ENCODE results near the gene SDR42E1. TPM values are rescaled to one million over a fixed set of nuclear protein-coding genes. Genes with fewer than 3 reads are reported as not detected.

The SDR42E1 gene
- total and polyA plus RNA-seq, 10 of the 15 experiments (the other 5 are each of a cell fraction or from before 2014, with no cell fraction given) = 1.4 to 5.5 (median 2.3) TPM

- SMC1A ChIA-PET (ENCODE audit: uncharacterized antibody, unreplicated experiment) = no interaction called here
- ATAC-seq = peak; percentile 36
- intact Hi-C loops (cut with micrococcal nuclease; ENCODE audit: unreplicated experiment) = no loop called here
These were observed 46.5 kb downstream of the SDR42E1 start for GRCh38 chr16:81964808-81965207.

DNA sequence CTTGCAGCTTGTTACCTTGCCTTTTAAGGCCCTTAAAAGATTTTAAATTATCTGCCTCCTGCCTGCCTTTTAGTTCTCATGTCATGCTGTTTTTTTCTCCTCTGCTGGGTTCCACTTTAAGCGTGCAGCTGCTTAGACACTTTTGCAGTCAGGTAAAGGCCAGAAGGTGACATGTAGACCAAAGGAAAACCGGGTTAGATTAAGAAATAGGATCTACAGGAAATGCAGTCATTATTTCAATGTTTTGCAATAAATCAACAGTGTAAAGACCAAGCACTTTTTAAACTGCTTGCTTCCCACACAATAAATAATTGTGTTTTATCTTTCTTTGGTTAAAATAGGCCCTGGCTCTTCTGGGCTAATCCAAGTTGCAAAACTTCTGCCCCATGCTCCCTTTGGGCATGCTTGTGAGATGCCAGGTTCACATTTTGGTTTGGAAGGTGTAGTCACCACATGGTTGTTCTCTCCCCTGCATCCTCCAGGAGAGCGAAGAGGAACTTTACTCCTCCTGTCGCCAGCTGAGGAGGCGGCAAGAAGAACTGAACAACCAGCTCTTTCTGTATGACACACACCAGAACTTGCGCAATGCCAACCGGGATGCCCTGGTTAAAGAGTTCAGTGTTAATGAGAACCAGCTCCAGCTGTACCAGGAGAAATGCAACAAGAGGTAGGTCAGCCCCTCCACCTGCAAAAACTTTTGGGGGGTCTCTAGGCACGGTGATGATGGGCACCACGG is 54.9 kb downstream of the SDR42E1 start:
- no peak overlapping the region for H3K4me2 ChIP-seq (ENCODE audit: control insufficient read depth, insufficient read depth)
- FAIRE-seq = no peak
- SMC1A ChIA-PET (ENCODE audit: uncharacterized antibody, unreplicated experiment) = interaction anchor here (1.6 kb wide), 1 partner anchor 16 kb away, joined by 6 read pairs; no protein-coding TSS in a partner anchor
- POLR2A ChIA-PET = no interaction called here
- in situ Hi-C loops (cut with MboI) (loop anchor here (5.0 kb wide), 1 partner anchor 51 kb away; no protein-coding TSS in a partner anchor), intact Hi-C loops (cut with micrococcal nuclease; ENCODE audit: unreplicated experiment) (no loop called here)
- H3K9ac ChIP-seq (ENCODE audit: control insufficient read depth, insufficient read depth, low read length) = no peak overlapping the region
- H3K4me1 ChIP-seq (ENCODE audit: control insufficient read depth, insufficient read depth, low read length) = no peaks in the 10 kb centered on the region
- no peak overlapping the region for H2AFZ ChIP-seq (ENCODE audit: control insufficient read depth, low read depth, low read length)
- no peaks in the 10 kb centered on the region; the same call in 2 of the 3 replicates for H3K9me3 ChIP-seq (replicated peaks; ENCODE audit: control insufficient read depth, insufficient read depth, low read length)
- no peaks in the 10 kb centered on the region for H3K79me2 ChIP-seq (ENCODE audit: control insufficient read depth, insufficient read depth, low read length)
- peaks cover 21 to 48% of the 10 kb centered on the region in 2 experiments for H3K36me3 ChIP-seq (ENCODE audit: control insufficient read depth in 2 of 2, insufficient read depth in 2 of 2, low read length in 1 of 2)
- WGBS (ENCODE audit: insufficient coverage, insufficient replicate concordance, low lambda C conversion rate, missing lambda C conversion rate) = 84% methylated on average over 9 of the region's 9 CpGs
- DNase-seq (ENCODE audit: low read depth, low spot score) = no peak
- RAD21 ChIA-PET (ENCODE audit: unreplicated experiment) = no interaction called here
- H4K20me1 ChIP-seq (ENCODE audit: control insufficient read depth, insufficient read depth) = no peaks in the 10 kb centered on the region
- no peak overlapping the region for H3K4me3 ChIP-seq
- no peak overlapping the region for H3K27ac ChIP-seq (ENCODE audit: control insufficient read depth, insufficient read depth)
- no peak for ATAC-seq
- no TSS peak for BruUV-seq (replicated peaks)
- CTCF ChIA-PET = interaction anchor here (0.8 to 1.2 kb wide), 2 partner anchors 12 to 105 kb away, joined by 3 read pairs; no protein-coding TSS in a partner anchor
- no peaks in the 10 kb centered on the region for H3K27me3 ChIP-seq (replicated peaks in 1 of 2; ENCODE audit: control insufficient read depth in 2 of 2, insufficient read depth in 2 of 2, low read length in 1 of 2)
- no peak for TF ChIP-seq NR2C1 (IDR thresholded peaks at IDR 0.05)
- no peak for TF ChIP-seq POLR2A (IDR thresholded peaks at IDR 0.05; ENCODE audit: low read depth, low read length)
- TF ChIP-seq ZNF207 (IDR thresholded peaks at IDR 0.05; ENCODE audit: borderline replicate concordance) = no peak
- TF ChIP-seq, protein P1, sequence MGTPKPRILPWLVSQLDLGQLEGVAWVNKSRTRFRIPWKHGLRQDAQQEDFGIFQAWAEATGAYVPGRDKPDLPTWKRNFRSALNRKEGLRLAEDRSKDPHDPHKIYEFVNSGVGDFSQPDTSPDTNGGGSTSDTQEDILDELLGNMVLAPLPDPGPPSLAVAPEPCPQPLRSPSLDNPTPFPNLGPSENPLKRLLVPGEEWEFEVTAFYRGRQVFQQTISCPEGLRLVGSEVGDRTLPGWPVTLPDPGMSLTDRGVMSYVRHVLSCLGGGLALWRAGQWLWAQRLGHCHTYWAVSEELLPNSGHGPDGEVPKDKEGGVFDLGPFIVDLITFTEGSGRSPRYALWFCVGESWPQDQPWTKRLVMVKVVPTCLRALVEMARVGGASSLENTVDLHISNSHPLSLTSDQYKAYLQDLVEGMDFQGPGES (IDR thresholded peaks at IDR 0.05) = no peak
- TF ChIP-seq PAX8 (IDR thresholded peaks at IDR 0.05) = no peak
- TF ChIP-seq, protein P2, sequence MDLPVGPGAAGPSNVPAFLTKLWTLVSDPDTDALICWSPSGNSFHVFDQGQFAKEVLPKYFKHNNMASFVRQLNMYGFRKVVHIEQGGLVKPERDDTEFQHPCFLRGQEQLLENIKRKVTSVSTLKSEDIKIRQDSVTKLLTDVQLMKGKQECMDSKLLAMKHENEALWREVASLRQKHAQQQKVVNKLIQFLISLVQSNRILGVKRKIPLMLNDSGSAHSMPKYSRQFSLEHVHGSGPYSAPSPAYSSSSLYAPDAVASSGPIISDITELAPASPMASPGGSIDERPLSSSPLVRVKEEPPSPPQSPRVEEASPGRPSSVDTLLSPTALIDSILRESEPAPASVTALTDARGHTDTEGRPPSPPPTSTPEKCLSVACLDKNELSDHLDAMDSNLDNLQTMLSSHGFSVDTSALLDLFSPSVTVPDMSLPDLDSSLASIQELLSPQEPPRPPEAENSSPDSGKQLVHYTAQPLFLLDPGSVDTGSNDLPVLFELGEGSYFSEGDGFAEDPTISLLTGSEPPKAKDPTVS (IDR thresholded peaks at IDR 0.05; ENCODE audit: low read depth, low read length) = no peak
- TF ChIP-seq IRF4 (IDR thresholded peaks at IDR 0.05; ENCODE audit: low read depth, low read length) = no peak
- TF ChIP-seq, protein P3, sequence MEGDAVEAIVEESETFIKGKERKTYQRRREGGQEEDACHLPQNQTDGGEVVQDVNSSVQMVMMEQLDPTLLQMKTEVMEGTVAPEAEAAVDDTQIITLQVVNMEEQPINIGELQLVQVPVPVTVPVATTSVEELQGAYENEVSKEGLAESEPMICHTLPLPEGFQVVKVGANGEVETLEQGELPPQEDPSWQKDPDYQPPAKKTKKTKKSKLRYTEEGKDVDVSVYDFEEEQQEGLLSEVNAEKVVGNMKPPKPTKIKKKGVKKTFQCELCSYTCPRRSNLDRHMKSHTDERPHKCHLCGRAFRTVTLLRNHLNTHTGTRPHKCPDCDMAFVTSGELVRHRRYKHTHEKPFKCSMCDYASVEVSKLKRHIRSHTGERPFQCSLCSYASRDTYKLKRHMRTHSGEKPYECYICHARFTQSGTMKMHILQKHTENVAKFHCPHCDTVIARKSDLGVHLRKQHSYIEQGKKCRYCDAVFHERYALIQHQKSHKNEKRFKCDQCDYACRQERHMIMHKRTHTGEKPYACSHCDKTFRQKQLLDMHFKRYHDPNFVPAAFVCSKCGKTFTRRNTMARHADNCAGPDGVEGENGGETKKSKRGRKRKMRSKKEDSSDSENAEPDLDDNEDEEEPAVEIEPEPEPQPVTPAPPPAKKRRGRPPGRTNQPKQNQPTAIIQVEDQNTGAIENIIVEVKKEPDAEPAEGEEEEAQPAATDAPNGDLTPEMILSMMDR (IDR thresholded peaks at IDR 0.05 in 2 of 3, conservative IDR thresholded peaks at IDR 0.05 in 1 of 3; ENCODE audit: control insufficient read depth in 2 of 3, extremely low read depth in 1 of 3, insufficient read depth in 1 of 3, low read depth in 3 of 3, low read length in 3 of 3) = no peak

More at GRCh38 chr16:81964808-81965207, 46.5 kb downstream of the SDR42E1 start:
- POLR2A ChIA-PET = no interaction called here
- CTCF ChIA-PET = no interaction called here
- H3K27ac ChIP-seq (ENCODE audit: control insufficient read depth, insufficient read depth) = no peak overlapping the region
- DNase-seq (ENCODE audit: low read depth, low spot score) (no peak), FAIRE-seq (no peak)
- RAD21 ChIA-PET (ENCODE audit: unreplicated experiment) = no interaction called here
- no peak overlapping the region for H3K4me2 ChIP-seq (ENCODE audit: control insufficient read depth, insufficient read depth)
- in situ Hi-C loops (cut with MboI) = no loop called here
- no peaks in the 10 kb centered on the region for H3K79me2 ChIP-seq (ENCODE audit: control insufficient read depth, insufficient read depth, low read length)
- no peak overlapping the region for H3K9ac ChIP-seq (ENCODE audit: control insufficient read depth, insufficient read depth, low read length)
- no TSS peak for BruUV-seq (replicated peaks)
- no peak overlapping the region for H2AFZ ChIP-seq (ENCODE audit: control insufficient read depth, low read depth, low read length)
- no peak overlapping the region for H3K4me3 ChIP-seq
- TF ChIP-seq, protein P4, sequence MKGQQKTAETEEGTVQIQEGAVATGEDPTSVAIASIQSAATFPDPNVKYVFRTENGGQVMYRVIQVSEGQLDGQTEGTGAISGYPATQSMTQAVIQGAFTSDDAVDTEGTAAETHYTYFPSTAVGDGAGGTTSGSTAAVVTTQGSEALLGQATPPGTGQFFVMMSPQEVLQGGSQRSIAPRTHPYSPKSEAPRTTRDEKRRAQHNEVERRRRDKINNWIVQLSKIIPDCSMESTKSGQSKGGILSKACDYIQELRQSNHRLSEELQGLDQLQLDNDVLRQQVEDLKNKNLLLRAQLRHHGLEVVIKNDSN (IDR thresholded peaks at IDR 0.05; ENCODE audit: borderline replicate concordance, extremely low read length, insufficient read depth, low read depth, low read length) = peak; percentile 14
- peak; percentile 38; the same call in 1 of the 2 replicates for TF ChIP-seq POLR2AphosphoS2 (IDR thresholded peaks at IDR 0.05; ENCODE audit: low read depth, low read length)
- no peak for TF ChIP-seq SIX5 (IDR thresholded peaks at IDR 0.05; ENCODE audit: low read depth, low read length, severe bottlenecking)
- no peak for TF ChIP-seq DPF2 (IDR thresholded peaks at IDR 0.05)
- 10% methylated on average over 6 of the region's 6 CpGs for WGBS (ENCODE audit: insufficient coverage, insufficient replicate concordance, low lambda C conversion rate, missing lambda C conversion rate)
- no peaks in the 10 kb centered on the region for H3K9me3 ChIP-seq (replicated peaks; ENCODE audit: control insufficient read depth, insufficient read depth, low read length)
- H3K27me3 ChIP-seq (replicated peaks in 1 of 2; ENCODE audit: control insufficient read depth in 2 of 2, insufficient read depth in 2 of 2, low read length in 1 of 2) = no peaks in the 10 kb centered on the region
- H3K36me3 ChIP-seq (ENCODE audit: control insufficient read depth in 2 of 2, insufficient read depth in 2 of 2, low read length in 1 of 2) = peaks cover 0 to 1% of the 10 kb centered on the region in 2 experiments; a peak in 1 of 4 replicates
- no peaks in the 10 kb centered on the region for H4K20me1 ChIP-seq (ENCODE audit: control insufficient read depth, insufficient read depth)
- H3K4me1 ChIP-seq (ENCODE audit: control insufficient read depth, insufficient read depth, low read length) = no peaks in the 10 kb centered on the region
